ENCODE measurements around the gene ADAMTS3.

ADAMTS3 gene

GRCh38 chr4:72568959-72569718 lies at the start of gene ADAMTS3:
TSS of gene ADAMTS3 (minus strand) at chr4:72569221. CDS start at chr4:72568762, 459 bp downstream.
- peak in 1 of 2 donors; percentile 13 for DNase-seq

GRCh38 chr4:72613959-72614358 lies 44.9 kb upstream of the ADAMTS3 start:
- no peak for DNase-seq

GRCh38 chr4:72606751-72607150 lies 37.7 kb upstream of the ADAMTS3 start:
- DNase-seq: no peak

GRCh38 chr4:72604324-72604723 lies 35.3 kb upstream of the ADAMTS3 start:
- no peak for DNase-seq

GRCh38 chr4:72602396-72603376 lies 33.7 kb upstream of the ADAMTS3 start:
- DNase-seq: no peak

- DNase-seq: no peak
Measured at GRCh38 chr4:72591547-72592454, 22.8 kb upstream of the ADAMTS3 start.

GRCh38 chr4:72587334-72587733 lies 18.3 kb upstream of the ADAMTS3 start:
- DNase-seq: no peak

GRCh38 chr4:72582853-72583252 lies 13.8 kb upstream of the ADAMTS3 start:
- DNase-seq: no peak

GRCh38 chr4:72577211-72577610 lies 8.2 kb upstream of the ADAMTS3 start:
- DNase-seq: no peak

- no peak for DNase-seq
Measured at GRCh38 chr4:72571337-72571736, 2.3 kb upstream of the ADAMTS3 start.

GRCh38 chr4:72569719-72570235 lies 756 bp upstream of the ADAMTS3 start:
- DNase-seq: no peak

- DNase-seq: peak; percentile 20 to 52
Measured at GRCh38 chr4:72567821-72568675, 973 bp downstream of the ADAMTS3 start.

- no peak for DNase-seq
Measured at GRCh38 chr4:72567036-72567435, 2.0 kb downstream of the ADAMTS3 start.

- no peak for DNase-seq
Measured at GRCh38 chr4:72566464-72566972, 2.5 kb downstream of the ADAMTS3 start.

- no peak for DNase-seq
Measured at GRCh38 chr4:72564789-72565188, 4.2 kb downstream of the ADAMTS3 start.

GRCh38 chr4:72564184-72564583 lies 4.8 kb downstream of the ADAMTS3 start:
- peak in 1 of 2 donors; percentile 15 for DNase-seq

GRCh38 chr4:72558655-72559054 lies 10.4 kb downstream of the ADAMTS3 start:
- DNase-seq: no peak

GRCh38 chr4:72557021-72557420 lies 12.0 kb downstream of the ADAMTS3 start:
- no peak for DNase-seq

- no peak for DNase-seq
Measured at GRCh38 chr4:72555377-72555831, 13.6 kb downstream of the ADAMTS3 start.

- no peak for DNase-seq
Measured at GRCh38 chr4:72553540-72554337, 15.3 kb downstream of the ADAMTS3 start.
